IMR-90 (cell line): ENCODE measurements around the gene BICD1.

ENCODE experiments used
- BHLHE40 ChIP-seq: fragments of 150-350 bp; IDR thresholded peaks from 2 replicates; pipeline ENCODE4 v1.6.1; 2016; ENCODE audit warnings: mild to moderate bottlenecking, low read depth, low read length
- CTCF ChIP-seq: conservative IDR thresholded peaks from 2 replicates; pipeline ENCODE4 v1.5.1; 2012; ENCODE audit warnings: mild to moderate bottlenecking, low read depth, low read length, improper control_type of control experiment
- POLR2A ChIP-seq: IDR thresholded peaks from 2 replicates; pipeline ENCODE4 v1.6.1; 2012; ENCODE audit warnings: mild to moderate bottlenecking, low read depth, low read length
- RCOR1 ChIP-seq: IDR thresholded peaks from 2 replicates; pipeline ENCODE4 v1.6.1; 2012; ENCODE audit warnings: mild to moderate bottlenecking, low read length, improper control_type of control experiment; ENCODE audit not compliant: insufficient replicate concordance
- SMC3 ChIP-seq: fragments of 150-350 bp; IDR thresholded peaks from 2 replicates; pipeline ENCODE4 v1.6.1; 2016; ENCODE audit warnings: low read depth, mild to moderate bottlenecking, antibody characterized with exemption, low read length, moderate library complexity
- USF2 ChIP-seq: fragments of 150-350 bp; IDR thresholded peaks from 2 replicates; pipeline ENCODE4 v1.6.1; 2017; ENCODE audit warnings: mild to moderate bottlenecking, antibody characterized with exemption, low read length, low read depth

GRCh38 chr12:32104572-32105355 is 1.9 kb upstream of the BICD1 start:
- TF ChIP-seq CTCF (no peak), RCOR1 (no peak), POLR2A (no peak), USF2 (no peak), BHLHE40 (no peak), SMC3 (no peak)
